GM21526 (cell line): Measurements from ENCODE around the gene TMEM163.
"Not testable (repeated sequence)": the region's sequence is repeated elsewhere in the genome, so short reads cannot be mapped to it uniquely, and the experiment has no call there.

ENCODE experiments used
- ATAC-seq: cut with Tn5 transposase; IDR thresholded peaks from one replicate; pipeline ENCODE4 v1.9.1; 2021; ENCODE audit warnings: moderate library complexity; ENCODE audit not compliant: unreplicated experiment, low FRiP score

The TMEM163 gene

DNA sequence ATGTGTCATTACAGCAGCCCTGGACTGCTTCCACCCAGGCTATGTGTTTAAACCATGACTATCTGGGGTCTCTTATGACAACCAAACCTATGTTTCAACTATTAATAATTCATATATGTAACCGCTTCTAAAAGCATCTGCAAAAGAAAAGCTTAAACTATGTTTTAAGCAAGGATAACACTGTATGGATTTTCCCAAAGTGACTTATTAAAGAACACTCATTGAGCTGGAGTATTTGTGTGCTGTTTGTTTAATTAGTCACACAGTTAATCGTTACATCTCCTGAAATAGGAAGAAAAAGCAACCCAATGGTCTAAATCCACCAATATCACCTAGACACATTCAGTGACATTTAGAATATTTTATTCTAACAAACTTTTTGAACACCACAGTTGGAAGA is 51.3 kb downstream of the TMEM163 start:
- no peak for ATAC-seq

DNA sequence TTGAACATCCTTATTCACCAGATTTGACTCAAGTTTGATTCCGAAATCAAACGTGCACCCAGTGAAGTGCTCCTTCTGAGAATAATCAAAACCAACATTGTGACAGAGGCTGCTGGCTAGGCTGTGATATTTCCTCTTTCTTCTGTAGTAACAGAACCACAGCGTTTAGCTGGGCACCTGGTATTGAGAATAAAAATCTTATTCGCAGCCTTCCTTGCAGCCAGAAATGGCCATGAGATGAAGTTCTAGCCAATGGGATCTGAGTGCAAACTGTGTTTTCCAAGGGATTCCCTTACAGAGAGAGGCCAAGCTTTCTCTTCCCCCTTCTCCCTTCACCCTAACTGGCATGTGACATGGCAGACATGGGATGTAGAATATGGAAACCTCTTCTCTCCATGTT is 51.7 kb downstream of the TMEM163 start:
- ATAC-seq: no peak

DNA sequence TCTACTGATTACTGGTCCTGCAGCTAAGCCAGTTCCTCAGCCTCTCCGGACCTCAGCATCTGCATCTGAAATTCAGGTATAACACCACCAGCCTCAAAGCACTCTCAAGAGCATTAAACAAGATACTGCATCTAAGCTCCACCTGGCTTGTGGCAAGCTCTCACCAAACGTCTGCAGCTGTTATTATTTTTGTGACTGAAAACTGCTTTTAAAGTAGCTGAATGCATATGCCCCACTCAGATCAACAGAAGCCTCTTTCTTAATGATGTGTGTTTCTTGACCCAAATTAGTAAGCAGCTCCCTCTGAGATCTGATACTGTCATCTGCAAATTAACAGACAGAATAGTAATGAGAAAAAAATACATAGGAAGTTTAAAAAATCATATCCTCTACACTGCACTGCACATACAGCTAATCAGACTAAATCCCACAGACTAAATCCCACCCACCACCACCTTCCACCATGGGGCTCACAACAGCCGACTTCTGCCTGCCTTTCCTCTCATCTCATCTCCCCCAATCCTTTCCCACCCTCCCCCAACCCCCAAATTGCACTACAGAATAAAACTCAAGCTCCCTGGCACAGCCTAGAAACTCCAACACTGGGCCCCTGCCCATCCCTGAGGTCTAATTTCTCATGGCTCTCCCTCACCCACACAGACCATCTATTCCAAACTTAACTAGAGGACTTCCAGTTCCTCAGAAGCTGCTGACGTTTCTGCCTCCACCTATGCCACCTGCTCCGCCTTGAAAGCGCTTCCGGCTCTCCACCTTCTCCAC is 52.9 kb downstream of the TMEM163 start:
- ATAC-seq: no peak

DNA sequence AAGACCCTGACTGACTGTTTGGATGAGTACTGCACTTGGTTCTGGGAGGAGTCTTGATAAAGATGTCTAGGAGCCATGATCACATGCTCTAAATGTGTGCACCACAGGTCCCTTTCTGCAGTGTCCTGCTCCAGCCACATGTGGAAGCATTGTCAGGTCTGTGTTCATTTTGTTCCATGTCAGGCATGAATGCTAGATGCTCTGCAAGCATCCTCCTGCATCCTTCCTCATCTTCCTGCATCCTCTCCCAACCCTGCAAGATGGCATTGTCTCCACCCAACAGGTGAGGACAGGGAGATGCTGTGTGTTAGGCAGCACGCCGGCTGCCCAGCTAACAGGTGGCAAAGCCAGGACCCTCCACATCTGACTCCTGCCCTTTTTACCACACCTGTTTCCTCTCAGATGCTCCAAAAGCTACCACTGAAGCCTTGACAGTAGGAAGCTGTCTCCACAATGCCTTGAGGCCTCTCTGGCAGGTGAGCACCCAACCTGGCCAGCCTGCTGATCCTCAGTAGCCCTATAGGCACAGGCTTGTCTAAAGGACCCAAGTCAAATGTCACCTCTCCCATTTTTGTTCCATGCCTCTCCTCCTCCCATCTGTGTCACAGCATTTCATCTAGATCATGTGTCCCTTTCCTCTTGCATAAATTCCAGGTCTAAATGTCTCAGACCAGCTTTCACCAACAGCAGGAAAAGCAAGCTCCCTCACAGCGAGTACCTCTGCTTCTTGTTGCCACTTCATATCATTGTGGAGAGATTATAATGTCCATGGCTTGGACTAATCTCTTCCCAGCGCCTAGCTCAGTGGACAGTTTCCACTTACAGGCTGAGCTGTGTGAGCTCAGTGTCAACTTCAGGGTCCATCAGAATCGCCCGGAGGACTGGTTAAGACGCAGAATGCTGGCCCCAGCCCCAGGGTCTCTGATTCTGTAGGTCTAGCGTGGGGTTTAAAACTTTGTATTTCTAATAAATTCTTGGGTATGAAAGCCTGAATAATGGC is 55.0 kb downstream of the TMEM163 start:
- ATAC-seq: no peak

DNA sequence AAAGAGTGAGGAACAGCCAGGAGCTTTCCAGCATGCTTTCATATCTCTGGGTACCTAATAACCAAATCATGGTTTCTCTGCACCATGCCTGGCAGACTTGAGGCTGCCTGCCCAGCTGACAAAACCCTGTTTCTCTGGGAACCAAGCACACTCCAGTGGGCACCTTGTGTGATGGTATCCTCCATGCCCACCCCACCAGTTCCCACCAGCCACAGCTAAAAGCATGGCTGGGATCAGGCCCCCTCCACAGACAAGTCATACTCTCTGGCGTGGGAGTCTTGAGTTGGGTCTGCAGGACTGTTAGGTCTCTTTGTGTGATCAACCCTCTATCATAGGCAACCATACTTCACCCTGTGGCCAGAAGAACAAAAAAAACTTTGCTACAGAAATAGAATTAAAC is 56.0 kb downstream of the TMEM163 start:
- no peak for ATAC-seq

DNA sequence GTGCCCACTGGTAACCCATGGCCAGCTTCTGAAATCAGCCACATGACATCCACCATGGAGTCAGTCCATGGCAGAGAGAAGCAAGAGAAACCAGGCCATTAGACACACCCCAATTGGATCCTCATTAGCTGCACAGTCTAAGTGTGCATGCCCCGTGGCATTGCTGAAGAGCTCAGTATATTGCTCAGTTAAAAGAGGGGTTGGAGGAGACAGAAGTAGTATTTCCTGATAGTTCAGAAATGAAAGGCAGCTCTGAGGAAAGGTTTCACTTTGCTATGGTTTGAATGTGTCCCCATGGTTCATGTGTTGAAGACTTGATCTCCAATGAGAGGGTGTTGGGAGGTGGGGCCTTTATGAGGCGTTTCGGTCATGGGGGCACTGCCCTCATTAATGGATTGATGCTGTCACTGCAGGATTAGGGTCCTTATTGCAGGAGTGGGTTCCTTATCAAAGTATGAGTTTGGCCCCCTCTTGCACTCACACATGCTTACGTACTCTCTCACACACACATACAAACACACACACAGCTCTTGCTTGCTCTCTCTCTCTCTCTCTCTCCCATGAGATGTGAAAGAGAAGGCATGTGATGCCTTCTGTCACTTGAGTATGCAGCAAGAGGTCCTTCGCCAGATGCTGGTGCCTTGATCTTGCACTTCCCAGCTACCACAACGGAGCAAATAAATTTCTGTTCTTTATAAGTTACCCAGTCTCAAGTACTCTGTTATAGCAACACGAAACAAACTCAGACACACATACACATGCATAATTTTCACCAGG is 58.0 kb downstream of the TMEM163 start:
- ATAC-seq: no peak

DNA sequence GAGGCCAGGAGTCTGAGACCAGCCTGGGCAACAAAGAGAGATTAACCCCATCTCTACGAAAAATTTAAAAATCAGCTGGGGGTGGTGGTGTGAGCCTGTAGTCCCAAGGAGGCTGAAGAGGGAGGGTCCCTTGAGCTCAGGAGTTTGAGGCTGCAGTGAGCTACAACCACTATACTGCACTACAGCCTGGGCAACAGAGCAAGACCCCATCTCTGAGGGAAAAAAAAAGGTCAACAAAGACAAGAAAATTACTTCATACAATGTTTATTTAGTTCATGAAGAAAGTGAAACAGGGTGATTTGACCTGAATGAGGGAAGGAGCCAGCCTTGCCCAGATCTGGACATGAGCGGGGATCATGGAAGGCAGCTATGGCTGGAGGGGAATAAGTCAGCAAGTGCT is 59.1 kb downstream of the TMEM163 start:
- no peak for ATAC-seq

DNA sequence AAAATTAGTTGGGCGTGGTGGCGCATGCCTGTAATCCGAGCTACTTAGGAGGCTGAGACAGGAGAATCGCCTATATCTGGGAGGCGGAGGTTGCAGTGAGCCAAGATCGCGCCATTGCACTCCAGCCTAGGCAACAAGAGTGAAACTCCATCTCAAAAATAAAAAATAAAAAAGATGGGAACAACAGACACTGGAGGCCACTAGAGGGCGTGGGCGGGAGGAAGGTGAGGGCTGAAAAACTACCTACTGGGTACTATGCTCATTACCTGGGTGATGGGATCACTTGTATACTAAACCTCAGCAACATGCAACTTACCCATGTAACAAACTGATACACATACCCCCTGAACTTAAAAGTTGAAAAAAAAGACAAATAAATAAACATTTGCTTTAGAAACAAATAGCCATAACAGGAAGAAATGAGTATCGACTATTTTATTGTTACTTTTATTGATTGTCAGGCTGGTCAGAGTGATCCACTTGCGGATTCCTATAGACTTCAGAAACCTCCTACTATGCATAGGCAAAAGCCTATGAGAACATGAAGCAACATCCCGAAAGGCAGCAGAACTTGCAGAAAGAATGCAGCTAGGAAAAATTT is 61.0 kb downstream of the TMEM163 start:
- no peak for ATAC-seq

DNA sequence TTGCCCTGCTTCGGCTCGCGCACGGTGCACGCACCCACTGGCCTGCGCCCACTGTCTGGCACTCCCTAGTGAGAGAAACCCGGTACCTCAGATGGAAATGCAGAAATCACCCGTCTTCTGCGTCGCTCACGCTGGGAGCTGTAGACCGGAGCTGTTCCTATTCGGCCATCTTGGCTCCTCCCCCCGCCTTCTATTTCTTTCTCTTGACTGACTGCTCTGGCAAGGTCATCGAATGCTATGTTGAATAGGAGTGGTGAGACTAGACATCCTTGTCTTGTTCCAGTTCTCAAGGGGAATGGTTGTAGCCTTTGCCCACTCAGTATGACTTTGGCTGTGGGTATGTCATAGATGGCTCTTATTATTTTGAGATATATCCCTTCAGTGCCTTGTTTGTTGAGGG is 62.4 kb downstream of the TMEM163 start:
- ATAC-seq: not testable (repeated sequence)

DNA sequence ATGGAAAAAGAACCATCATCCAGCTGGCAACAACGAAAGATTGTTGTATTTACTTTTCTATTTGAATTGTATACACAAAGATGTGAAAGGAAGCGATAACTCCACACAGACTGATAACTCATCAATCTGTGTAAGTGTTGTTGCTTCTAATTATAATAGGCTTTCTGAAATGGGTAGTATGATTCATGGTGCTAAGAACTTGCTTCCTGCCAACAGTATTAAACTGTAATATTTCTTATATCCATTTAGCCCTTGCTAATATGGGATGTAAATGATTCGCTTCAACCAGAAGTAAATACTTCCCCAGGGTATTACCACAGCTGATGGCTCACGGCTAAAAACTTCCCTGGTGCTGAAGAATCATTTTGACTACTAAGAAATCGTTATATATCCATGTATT is 70.2 kb downstream of the TMEM163 start:
- no peak for ATAC-seq

DNA sequence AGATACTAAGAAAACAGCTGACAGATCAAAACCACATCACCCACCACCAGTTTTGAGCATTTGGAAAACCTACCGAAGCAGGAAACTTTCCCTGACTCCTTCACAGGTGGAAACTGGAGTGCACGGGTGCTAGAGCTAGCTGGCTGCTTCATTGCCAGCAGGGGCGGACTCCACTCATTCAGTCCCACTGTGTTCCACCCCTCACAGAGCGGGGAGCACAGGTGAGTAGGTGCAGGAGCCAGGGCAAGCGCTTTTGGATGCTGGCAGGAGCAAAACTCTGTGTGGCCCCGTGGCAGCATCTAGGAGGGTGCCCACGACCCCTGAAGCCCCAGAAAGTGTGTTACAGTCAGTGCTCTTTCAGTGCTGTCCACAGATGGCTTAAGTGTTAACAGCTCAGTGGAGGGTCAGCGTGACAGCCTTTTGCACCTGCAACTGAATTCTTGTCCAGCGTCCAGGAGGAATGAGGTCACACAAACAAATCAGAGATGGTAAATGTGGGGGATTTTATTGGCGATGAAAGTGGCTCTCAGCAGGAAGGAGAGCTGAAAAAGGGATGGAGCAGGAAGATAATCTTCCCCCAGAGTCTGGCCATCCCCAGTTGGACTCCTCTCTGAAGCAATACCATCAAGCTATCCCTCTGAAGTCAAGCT is 71.1 kb downstream of the TMEM163 start:
- no peak for ATAC-seq

DNA sequence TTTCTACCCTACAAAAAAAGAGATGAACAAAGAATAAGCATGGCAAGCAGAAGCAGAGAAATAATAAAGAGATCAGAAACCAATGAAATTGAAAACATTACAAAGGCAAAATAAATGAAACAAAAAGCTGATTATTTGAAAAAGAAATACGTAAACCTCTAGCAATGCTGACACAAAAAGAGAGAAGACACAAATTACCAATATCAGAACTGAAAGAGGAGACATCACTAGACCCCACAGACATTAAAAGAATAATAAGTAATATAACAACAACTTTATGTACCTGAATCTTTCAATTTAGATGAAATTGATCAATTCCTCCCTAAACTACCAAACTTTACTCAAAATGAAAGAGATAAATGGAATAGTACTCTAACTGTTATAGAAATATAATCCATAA is 75.9 kb downstream of the TMEM163 start:
- ATAC-seq: no peak

DNA sequence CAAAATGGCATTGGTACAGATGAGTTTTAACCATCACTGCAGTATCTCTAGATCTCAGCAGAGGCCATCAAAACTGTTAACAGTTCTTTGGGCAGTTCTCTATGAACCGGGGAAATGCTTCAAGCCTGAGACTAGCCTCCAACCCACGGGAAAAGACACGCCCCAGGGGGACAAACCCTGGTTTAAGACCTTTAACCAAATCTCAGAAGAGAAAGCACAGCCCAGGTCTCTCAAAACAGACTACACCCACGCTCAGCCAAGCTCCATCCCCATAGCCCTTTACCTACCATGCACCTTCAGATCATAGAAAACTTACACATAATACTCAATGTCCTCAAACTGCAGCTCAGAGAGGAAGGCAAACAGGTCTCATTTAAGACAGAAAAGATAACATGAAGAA is 78.3 kb downstream of the TMEM163 start:
- no peak for ATAC-seq

DNA sequence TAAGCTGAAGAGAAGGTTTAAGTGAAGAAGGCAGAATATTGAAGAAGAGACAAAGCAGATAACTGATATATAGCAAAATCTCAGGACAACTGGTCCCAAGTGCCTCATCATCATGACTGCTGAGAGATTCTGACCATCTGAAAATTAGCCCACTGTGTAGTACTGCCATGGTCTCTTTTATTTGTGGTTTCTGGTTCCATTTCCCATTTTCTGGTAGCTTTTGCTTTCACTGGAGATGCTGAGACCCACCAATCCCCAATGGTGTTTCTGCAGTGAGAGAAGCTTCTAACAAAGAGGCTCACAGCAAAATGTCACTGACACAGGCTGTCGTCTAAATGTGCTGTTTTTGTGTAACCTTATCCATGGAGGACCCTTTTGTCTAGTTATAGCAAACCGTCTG is 79.5 kb downstream of the TMEM163 start:
- no peak for ATAC-seq

DNA sequence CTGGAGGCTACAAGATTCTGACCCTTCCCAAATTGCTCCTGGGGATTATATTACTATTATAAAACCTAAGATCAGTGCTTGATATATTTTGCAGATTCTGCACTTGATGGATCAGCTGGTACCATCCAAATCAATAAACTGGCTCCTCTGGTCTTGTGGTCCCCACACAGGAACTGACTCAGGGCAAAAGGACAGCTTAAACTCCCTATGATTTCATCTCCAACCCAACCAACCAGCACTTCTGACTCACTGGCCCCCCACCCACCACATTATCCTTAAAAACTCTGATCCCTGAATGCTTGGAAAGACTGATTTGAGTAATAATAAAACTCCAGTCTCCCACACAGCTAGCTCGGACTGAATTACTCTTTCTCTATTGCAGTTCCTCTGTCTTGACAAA is 82.1 kb downstream of the TMEM163 start:
- ATAC-seq: no peak

DNA sequence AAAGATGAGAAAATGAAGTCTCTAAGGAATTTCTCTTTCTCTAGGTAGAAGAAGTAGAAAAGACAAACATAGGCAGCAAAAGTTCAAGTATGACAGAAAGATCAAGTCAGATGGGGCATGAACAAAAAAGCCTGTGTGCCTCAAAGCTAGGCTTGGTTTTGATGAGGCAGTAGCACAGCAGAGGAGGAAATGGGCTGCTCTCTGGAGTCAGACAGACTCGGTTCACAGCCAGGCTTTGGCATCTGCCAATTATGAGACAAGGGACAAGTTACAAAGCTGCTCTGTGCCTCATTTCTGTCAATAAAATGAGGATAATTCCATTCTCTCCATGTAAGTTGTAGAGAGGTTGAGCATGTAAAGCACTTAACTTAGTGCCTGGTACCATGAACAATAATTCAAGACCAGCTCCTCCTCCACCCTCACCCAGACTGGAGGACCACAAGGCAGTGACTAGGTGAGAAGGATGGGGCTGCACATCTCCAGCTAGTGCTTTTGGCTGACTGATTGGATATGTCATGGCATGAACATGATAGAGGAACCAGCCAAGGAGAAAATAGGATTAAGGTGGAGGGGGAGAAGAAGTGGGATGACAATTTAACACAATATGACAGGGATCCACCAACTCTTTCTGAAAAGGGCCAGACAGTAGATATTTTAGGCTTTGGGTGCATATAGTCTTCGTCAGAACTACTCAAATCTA is 84.6 kb downstream of the TMEM163 start:
- ATAC-seq: no peak

DNA sequence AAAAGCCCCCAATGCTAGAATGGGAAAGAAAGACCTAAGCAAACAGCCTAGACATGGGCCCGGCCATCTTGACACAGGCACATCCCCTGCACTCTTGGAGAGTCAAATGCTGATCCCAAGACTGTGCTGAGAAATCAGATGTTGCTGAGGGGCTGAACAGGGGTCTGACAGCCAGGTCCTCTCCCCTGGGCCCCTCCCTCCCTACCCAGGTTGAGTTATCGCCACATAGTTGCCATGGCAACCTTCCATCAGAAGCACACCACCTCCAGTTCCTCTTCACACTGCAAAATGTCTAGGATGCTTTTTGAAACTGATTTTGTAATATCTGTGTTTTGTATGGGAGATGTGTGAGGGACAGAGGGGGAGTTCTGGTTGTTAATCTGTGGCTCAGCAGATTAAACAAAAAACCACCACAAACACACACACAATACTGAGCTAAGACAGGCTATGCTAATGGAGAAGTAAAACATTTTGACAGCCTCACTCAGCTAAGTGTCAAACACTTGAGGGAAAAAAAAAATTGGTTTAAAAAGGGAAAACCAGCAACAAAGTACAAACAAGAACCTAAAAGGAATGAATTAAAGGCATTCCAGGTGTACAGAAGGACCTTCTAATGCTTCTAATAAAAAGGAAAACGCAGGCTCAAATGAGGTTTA is 88.2 kb downstream of the TMEM163 start:
- ATAC-seq: no peak

DNA sequence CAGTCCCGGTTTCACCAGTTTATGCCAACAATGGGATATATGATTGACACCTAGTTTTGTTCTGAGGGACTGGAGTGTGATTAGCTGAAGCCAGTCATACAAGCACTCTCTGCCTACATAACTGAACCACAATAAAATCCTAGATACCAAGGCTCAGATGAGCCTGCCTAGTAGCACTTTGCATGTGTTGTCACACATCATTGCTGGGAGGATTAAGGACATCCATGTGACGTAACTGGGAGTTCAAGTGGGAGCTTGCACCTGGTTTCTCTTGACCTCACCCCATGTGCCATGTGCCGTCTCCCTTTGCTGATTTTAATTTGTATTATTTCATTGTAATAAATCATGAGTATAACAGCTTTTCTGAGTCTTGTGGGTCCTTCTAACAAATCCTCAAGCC is 90.3 kb downstream of the TMEM163 start:
- no peak for ATAC-seq

DNA sequence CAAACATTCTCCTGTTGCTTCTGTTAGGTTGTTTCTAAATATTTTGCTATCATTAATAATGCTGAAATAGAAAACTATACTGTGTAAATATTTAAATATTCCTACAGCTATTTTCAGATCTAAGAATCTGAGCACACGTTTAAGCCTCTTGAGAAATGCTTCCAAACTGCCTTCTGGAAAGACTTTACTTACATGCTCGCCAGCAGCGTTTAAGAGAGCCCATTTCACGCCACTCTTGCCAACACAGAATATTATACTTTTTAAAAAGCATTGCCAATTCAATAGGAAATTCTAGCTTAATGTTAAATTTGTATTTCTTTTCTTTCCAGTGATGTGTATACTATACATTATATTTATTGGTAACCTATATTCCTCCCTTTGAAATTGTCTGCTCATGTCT is 92.0 kb downstream of the TMEM163 start:
- ATAC-seq: no peak
